Measurements from ENCODE around the gene ITGB7.

Gene ITGB7

DNA sequence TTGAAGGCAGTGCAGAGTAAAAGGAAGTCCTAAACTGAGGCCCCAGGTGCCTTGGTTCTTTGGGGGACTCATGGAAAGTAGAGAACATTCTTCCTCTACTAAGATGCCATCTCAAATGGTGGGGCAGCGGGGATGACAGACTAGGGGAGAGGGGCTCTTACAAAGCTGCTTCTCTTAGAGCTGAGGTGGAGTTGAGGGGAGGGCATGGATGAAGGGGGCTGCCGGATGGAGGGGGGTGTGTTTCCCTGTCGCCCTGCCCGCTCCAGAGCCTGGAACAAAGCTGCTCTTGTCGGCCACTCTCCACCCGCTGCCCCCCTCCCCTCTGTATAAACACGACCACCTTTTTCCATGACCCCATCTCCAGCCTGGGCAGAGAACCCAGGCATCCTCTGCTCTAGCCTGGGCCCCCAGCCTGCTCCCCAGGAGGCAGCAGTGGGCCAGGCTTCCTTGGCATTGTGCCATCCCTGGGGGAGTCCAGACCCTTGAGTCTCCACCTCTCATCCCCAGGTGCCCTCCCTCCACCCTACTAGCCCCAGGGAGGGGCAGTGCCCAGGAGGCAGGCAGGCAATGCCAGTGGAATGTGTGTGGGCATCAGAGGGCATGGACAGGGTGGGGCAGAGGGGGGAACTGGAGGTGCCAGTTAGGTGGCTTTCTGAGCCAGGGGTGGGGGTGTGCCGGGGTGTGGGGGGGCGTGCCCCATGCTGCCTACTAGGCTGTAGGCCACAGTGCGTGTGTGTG lies 23.2 kb upstream of the ITGB7 start:
- no peak for DNase-seq (ENCODE audit: low read depth)

GRCh38 chr12:53229454-53229853 lies 22.4 kb upstream of the ITGB7 start:
- DNase-seq (ENCODE audit: low read depth): no peak

GRCh38 chr12:53227836-53228235 lies 20.8 kb upstream of the ITGB7 start:
- no peak for DNase-seq (ENCODE audit: low read depth)

DNA sequence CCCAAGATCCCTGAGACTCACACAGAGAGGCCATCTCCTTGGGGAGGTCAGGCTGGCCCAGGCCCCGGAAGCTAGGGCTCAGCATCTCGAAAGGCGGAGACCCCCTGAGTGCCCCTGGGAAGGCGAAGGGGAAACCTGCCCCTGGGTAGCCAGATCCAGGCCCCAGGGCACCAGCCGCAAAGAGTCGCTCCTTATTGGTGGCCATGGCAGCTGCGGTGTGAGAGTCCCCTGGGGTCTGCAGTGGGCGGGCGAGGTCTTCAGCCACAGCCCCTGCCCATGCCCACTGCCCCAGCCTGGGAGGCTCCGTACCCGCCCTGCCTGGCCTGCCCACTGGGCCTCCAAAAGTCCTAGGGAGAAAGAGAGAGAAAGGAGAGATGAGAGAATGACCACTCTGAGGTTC lies 20.3 kb upstream of the ITGB7 start:
- no peak for DNase-seq (ENCODE audit: low read depth)

DNA sequence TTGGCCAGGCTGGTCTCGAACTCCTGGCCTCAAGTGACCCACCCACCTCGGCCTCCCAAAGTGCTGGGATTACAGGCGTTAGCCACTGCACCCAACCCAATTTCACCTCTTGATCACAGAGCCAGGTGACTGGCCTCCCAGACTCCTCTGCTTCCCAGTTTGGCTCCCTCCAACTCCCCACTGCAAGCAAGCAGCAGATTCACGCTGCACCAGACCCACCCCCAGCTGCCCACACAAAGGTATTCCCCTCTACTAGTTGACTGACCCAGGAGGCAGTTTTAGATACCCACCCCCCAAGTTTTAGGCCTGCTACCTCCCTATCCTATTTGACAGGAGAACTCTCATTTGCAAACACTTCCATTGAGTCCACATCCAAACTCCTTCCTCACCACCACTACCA lies 19.8 kb upstream of the ITGB7 start:
- DNase-seq (ENCODE audit: low read depth): no peak

GRCh38 chr12:53225635-53226424 lies 18.8 kb upstream of the ITGB7 start:
- DNase-seq (ENCODE audit: low read depth): no peak

GRCh38 chr12:53224897-53225634 lies 18.0 kb upstream of the ITGB7 start:
- no peak for DNase-seq (ENCODE audit: low read depth)

GRCh38 chr12:53224061-53224896 lies 17.2 kb upstream of the ITGB7 start:
- no peak for DNase-seq (ENCODE audit: low read depth)

DNA sequence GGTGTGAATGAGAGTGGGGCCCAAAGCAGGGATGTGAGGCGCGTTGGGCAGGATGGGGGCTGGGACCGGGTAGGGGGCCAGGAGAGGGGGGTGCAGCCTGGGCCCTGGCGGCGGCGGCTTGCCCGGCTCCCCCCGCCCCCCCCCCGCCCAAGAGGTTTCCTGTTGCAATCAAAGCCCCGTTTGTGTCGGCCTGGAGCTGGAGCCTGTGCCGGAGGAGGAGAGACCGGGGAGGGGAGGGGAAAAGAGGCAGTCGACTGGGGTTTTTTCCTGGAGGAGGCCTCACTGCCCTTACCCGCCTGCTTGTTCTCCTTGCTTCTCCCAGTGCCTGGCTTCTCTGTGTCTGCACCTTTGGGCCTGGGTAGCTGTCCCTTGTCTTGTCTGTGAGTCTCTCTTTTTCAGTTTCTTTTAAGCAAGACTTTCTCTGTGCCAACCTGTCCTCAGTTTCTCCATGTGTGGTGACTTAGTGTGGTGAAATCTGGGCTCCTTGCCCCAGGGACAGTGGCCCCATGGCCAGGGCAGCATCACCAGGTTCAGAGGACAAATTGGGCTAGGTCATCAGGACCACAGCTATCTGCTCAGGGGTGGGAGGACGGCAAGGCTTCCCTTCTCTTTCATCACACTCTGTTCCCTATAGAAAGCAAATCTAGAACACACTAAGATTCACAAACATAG lies 16.5 kb upstream of the ITGB7 start:
- DNase-seq (ENCODE audit: low read depth): no peak

DNA sequence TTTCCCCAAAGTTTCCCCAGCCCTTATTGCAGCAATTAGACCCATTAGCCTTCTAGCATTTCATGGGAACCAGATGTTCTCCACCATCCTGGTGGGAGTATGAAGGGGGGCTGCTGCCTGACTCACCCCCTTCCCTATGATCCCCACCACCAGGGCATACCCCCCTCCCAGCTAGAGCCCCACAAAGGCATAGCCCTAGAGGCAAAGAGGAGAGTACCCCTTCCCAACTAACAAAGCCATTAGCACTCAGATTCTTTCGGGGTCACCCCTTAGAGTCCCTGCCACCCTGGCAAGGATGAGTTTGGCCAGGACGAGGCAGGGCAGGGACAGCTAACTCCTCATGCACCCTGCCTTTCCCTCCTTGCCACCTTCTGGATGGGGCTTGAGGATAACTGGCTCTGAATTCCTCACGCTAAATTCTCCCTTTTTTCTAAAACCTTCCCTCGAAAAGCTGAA lies 15.8 kb upstream of the ITGB7 start:
- DNase-seq (ENCODE audit: low read depth): no peak

- no peak for DNase-seq (ENCODE audit: low read depth)
Measured at GRCh38 chr12:53222170-53222721, 15.2 kb upstream of the ITGB7 start.

DNA sequence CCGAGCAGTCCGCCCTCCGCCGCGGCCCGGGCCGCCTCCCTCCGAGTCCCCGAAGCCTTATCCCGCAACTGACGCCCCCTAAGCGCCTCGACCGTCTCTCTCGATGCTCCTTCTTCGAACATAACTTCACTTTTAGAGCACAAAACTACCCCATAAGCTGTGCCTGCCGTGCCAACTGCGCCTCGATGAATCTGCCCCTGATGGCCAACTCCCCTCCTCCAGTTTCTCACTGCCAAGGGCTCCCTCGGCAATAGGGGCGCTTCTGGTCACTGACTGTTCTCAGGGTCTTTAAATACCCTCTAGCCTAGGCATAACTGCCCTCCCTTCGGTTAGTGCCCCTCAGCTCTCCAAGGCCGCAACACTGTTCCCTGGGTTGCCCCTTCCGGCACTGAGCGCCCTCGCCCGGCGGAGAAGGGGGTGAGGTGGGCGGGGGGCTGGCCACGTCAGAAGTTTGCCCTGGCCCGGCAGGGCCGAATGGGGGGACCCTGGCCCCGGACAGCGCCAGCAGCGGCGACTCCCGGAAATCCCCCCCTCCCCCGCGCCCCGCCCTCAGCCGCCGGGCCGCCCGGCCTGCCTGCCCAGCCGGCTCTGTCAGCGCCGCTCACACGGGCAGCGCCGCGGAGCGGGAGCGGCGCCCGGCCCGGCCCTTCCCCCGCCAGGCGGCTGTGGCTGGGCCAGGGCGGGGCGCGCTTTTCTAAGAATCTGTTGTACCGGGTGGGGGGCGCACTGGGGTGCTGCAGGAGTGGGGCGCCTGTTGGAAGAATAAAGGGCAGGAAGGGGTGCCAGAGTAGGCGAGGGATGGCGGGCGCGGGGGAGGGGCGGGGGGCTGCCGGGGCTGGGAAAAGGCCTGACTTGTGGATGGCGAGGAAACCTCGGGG lies 14.4 kb upstream of the ITGB7 start:
- DNase-seq (ENCODE audit: low read depth): no peak

GRCh38 chr12:53220694-53221202 lies 13.7 kb upstream of the ITGB7 start:
- peak; percentile 91 for DNase-seq (ENCODE audit: low read depth)

GRCh38 chr12:53219956-53220693 lies 13.1 kb upstream of the ITGB7 start:
- DNase-seq (ENCODE audit: low read depth): no peak

DNA sequence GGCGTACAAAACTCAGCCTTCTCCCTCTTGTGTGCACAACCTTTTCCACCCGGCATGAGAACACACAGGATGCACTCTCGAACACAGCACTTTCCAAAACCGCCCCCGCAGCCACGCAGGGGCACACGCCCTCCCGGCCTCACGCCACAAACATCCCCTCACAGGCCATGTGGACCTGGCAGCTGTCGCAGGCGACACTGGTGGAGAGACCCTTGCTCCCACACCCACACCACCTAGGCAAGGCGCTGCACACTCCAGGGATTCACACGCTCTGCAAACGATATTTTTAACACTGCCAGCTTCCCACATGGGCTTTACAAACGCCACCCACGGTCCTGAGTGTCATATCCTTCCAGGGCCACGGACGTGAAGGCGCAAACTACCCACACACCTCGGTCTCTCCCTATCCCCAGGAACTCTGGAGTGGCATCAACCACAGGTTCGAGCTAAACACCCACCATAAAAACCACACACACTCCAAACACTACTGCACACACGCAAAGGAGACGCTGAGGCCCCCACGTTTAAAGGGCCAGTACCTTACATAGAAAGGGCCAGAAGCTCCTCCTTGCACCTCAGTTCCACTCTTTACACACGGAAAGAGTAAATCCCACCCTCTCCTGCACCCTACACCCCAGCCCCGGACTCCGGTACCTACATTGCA lies 12.4 kb upstream of the ITGB7 start:
- no peak for DNase-seq (ENCODE audit: low read depth)

GRCh38 chr12:53218551-53219291 lies 11.7 kb upstream of the ITGB7 start:
- DNase-seq (ENCODE audit: low read depth): no peak

DNA sequence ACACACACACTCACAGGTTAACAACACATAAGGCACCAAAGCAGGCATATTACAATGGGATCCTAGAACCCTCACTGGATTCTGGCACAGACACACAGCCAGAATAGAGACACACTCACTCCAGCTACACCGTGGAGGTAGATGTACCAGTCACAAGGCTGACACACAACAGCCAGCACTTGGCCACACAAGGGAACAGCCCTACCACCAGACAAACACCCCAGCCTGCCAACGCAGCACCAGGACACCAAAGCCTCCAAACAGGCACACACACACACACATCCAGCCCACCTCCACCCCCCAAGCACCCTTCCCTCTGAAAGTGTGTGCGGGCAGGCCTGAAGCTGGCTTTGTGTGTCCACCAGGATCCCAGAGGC lies 10.9 kb upstream of the ITGB7 start:
- DNase-seq (ENCODE audit: low read depth): no peak
